ENCODE results near the gene PAX7.

- TF ChIP-seq POLR2AphosphoS5 (IDR thresholded peaks at IDR 0.05) (no peak), CTCF (IDR thresholded peaks at IDR 0.05) (no peak), POLR2A (IDR thresholded peaks at IDR 0.05) (no peak), EP300 (IDR thresholded peaks at IDR 0.05) (no peak)
Observed at GRCh38 chr1:18640228-18641004, 9.8 kb downstream of the PAX7 start.

All from sigmoid colon (tissue), 4 donors.